Suprapubic skin (tissue), 4 donors: Measurements from ENCODE around the gene DNLZ. TPM values are rescaled to one million over a fixed set of nuclear protein-coding genes. Genes with fewer than 3 reads are reported as not detected.

Experiments used
- total RNA-seq, 4 donors: library from RNA; depleted of rRNA; stranded (reverse); fragments of >200 nt; gene quantifications; one replicate each; pipeline ENCODE4 v1.1.0, GENCODE V29; 2016

The DNLZ gene
- total RNA-seq, 4 donors from 2014 or later: 11.3 to 46.4 (median 37.9) TPM

Other genes with a start within 250 kb of the DNLZ start
- gene TMEM250, start 244.9 kb downstream of the DNLZ start, total RNA-seq: 10 to 100 TPM; 37.0 to 66.9 (median 57.8) TPM
- gene LHX3, start 158.6 kb downstream of the DNLZ start, total RNA-seq: under 1 TPM in 2 of 4 donors, not detected in 2; 0.26 TPM
- 10 to 100 TPM; 10.2 to 15.8 (median 12.1) TPM for gene QSOX2, start 117.9 kb downstream of the DNLZ start, total RNA-seq
- under 1 TPM in 2 of 4 donors, not detected in 2; 0.13 to 0.45 TPM for gene CCDC187, start 59.6 kb downstream of the DNLZ start, total RNA-seq
- 10 to 100 TPM; 11.5 to 14.6 (median 13.7) TPM for gene GPSM1, start 36.2 kb downstream of the DNLZ start, total RNA-seq
- gene CARD9, start 9.9 kb upstream of the DNLZ start, total RNA-seq: 1 to 10 TPM; 2.3 to 7.4 (median 3.3) TPM
- 10 to 100 TPM in 2 of 4 donors, 1 to 10 TPM in 2; 6.1 to 11.1 (median 9.8) TPM for gene SNAPC4, start 36.4 kb upstream of the DNLZ start, total RNA-seq
- 10 to 100 TPM; 37.4 to 93.0 (median 49.7) TPM for gene ENTR1, start 46.9 kb upstream of the DNLZ start, total RNA-seq
- 10 to 100 TPM; 44.1 to 65.8 (median 63.5) TPM for gene PMPCA, start 46.9 kb upstream of the DNLZ start, total RNA-seq
- gene INPP5E, start 76.1 kb upstream of the DNLZ start, total RNA-seq: 10 to 100 TPM in 3 of 4 donors, 1 to 10 TPM in 1; 9.8 to 20.3 (median 12.9) TPM
- gene SEC16A, start 119.3 kb upstream of the DNLZ start, total RNA-seq: 10 to 100 TPM; 58.0 to 89.3 (median 75.0) TPM
- gene NOTCH1, start 182.3 kb upstream of the DNLZ start, total RNA-seq: 100 to 1,000 TPM in 3 of 4 donors, 10 to 100 TPM in 1; 71.0 to 160 (median 114) TPM